Erythroblast (primary cell): Measurements from ENCODE around the gene DDX3X.

Source experiments
- GATA1 ChIP-seq: IDR thresholded peaks from 2 replicates; pipeline ENCODE4 v1.6.1; 2011; ENCODE audit warnings: low read depth, mild to moderate bottlenecking, control low read depth, low read length, moderate library complexity
- POLR2A ChIP-seq: IDR thresholded peaks from 2 replicates; pipeline ENCODE4 v1.6.1; 2011; ENCODE audit warnings: mild to moderate bottlenecking, low read length

GRCh38 chrX:41412261-41413081 lies 78.5 kb downstream of the DDX3X start:
- no peak for TF ChIP-seq POLR2A
- no peak for TF ChIP-seq GATA1
